ENCODE results near the gene NUDC. TPM values are rescaled to one million over a fixed set of nuclear protein-coding genes. Genes with fewer than 3 reads are reported as not detected.

NUDC gene
- total and polyA plus RNA-seq, 2 of the 13 experiments (the other 11 are each of a cell fraction or from before 2014, with no cell fraction given) = 34.7 to 104 TPM

DNA sequence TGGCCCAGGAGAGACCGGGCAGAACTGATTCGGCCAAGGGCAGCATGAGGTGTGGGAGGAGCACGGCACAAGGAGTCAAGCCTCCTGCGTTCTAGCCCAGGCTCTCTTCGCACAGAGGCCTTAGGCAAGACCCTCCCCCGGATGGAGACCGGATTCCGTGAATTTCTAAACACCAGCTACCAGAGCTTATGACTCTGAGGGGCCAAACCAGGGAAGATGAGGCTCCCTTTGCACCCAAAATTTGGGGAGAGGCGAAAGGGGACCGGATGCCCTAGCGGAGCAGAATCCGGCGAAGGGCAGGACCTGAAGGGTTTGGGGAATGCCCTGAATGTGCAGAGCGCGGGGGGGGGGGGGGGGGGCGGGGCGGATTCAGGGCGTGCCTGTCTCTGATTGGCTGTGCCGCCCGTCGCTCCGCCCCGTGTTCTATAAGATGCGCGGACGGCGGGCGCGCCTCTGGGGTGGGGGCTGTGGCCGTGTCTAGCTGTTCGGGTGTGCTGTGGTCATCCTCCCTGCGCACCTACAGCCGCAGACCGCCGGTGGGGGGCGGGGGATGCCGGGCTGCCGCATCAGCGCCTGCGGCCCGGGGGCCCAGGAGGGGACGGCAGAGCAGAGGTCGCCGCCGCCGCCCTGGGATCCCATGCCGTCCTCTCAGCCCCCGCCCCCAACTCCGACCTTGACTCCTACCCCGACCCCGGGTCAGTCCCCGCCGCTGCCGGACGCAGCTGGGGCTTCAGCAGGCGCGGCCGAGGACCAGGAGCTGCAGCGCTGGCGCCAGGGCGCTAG is 71.9 kb downstream of the NUDC start, which contains the start of gene TRNP1 (continued):
- TF ChIP-seq ZNF510 (CRISPR knock-in tag; IDR thresholded peaks at IDR 0.05; ENCODE audit: low read depth) (no peak), HNRNPLL (IDR thresholded peaks at IDR 0.05; ENCODE audit: low read depth, low read length, poor library complexity, severe bottlenecking) (peak; percentile 20), YEATS4 (CRISPR knock-in tag; IDR thresholded peaks at IDR 0.05; ENCODE audit: borderline replicate concordance) (peak; percentile 78), POLR2G (IDR thresholded peaks at IDR 0.05; ENCODE audit: low read depth, low read length) (peak; percentile 99), GPN1 (CRISPR knock-in tag; IDR thresholded peaks at IDR 0.05; ENCODE audit: borderline replicate concordance) (no peak), GLI4 (CRISPR knock-in tag; IDR thresholded peaks at IDR 0.05; ENCODE audit: borderline replicate concordance) (no peak), ZSCAN25 (CRISPR knock-in tag; IDR thresholded peaks at IDR 0.05) (peak; percentile 58; the same call in 1 of the 2 replicates), ZFX (CRISPR knock-in tag; IDR thresholded peaks at IDR 0.05; ENCODE audit: low read depth) (peak; percentile 56), EHMT2 (IDR thresholded peaks at IDR 0.05; ENCODE audit: borderline replicate concordance, low read depth, low read length) (no peak), SP5 (CRISPR knock-in tag; IDR thresholded peaks at IDR 0.05; ENCODE audit: borderline replicate concordance, low read depth) (peak; percentile 77), U2AF2 (IDR thresholded peaks at IDR 0.05; ENCODE audit: low read depth, low read length) (no peak), CEBPG (CRISPR knock-in tag; IDR thresholded peaks at IDR 0.05) (peak; percentile 39; the same call in 1 of the 2 replicates), MBD4 (IDR thresholded peaks at IDR 0.05; ENCODE audit: borderline replicate concordance, low read length) (no peak), ZNF230 (CRISPR knock-in tag; IDR thresholded peaks at IDR 0.05) (no peak), ZNF296 (CRISPR knock-in tag; conservative IDR thresholded peaks at IDR 0.05) (peak; percentile 73; the same call in 1 of the 2 replicates), ZFP41 (CRISPR knock-in tag; IDR thresholded peaks at IDR 0.05; ENCODE audit: borderline replicate concordance) (no peak), RAD21 (CRISPR knock-in tag; IDR thresholded peaks at IDR 0.05) (peak; percentile 68), GATAD1 (CRISPR knock-in tag; IDR thresholded peaks at IDR 0.05) (peak; percentile 65)
- TF ChIP-seq, protein P1, sequence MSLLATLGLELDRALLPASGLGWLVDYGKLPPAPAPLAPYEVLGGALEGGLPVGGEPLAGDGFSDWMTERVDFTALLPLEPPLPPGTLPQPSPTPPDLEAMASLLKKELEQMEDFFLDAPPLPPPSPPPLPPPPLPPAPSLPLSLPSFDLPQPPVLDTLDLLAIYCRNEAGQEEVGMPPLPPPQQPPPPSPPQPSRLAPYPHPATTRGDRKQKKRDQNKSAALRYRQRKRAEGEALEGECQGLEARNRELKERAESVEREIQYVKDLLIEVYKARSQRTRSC (CRISPR knock-in tag; IDR thresholded peaks at IDR 0.05; ENCODE audit: low read depth) = no peak
- TF ChIP-seq, protein P2, sequence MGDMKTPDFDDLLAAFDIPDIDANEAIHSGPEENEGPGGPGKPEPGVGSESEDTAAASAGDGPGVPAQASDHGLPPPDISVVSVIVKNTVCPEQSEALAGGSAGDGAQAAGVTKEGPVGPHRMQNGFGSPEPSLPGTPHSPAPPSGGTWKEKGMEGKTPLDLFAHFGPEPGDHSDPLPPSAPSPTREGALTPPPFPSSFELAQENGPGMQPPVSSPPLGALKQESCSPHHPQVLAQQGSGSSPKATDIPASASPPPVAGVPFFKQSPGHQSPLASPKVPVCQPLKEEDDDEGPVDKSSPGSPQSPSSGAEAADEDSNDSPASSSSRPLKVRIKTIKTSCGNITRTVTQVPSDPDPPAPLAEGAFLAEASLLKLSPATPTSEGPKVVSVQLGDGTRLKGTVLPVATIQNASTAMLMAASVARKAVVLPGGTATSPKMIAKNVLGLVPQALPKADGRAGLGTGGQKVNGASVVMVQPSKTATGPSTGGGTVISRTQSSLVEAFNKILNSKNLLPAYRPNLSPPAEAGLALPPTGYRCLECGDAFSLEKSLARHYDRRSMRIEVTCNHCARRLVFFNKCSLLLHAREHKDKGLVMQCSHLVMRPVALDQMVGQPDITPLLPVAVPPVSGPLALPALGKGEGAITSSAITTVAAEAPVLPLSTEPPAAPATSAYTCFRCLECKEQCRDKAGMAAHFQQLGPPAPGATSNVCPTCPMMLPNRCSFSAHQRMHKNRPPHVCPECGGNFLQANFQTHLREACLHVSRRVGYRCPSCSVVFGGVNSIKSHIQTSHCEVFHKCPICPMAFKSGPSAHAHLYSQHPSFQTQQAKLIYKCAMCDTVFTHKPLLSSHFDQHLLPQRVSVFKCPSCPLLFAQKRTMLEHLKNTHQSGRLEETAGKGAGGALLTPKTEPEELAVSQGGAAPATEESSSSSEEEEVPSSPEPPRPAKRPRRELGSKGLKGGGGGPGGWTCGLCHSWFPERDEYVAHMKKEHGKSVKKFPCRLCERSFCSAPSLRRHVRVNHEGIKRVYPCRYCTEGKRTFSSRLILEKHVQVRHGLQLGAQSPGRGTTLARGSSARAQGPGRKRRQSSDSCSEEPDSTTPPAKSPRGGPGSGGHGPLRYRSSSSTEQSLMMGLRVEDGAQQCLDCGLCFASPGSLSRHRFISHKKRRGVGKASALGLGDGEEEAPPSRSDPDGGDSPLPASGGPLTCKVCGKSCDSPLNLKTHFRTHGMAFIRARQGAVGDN (CRISPR knock-in tag; IDR thresholded peaks at IDR 0.05) = peak; percentile 82
- TF ChIP-seq, protein P3, sequence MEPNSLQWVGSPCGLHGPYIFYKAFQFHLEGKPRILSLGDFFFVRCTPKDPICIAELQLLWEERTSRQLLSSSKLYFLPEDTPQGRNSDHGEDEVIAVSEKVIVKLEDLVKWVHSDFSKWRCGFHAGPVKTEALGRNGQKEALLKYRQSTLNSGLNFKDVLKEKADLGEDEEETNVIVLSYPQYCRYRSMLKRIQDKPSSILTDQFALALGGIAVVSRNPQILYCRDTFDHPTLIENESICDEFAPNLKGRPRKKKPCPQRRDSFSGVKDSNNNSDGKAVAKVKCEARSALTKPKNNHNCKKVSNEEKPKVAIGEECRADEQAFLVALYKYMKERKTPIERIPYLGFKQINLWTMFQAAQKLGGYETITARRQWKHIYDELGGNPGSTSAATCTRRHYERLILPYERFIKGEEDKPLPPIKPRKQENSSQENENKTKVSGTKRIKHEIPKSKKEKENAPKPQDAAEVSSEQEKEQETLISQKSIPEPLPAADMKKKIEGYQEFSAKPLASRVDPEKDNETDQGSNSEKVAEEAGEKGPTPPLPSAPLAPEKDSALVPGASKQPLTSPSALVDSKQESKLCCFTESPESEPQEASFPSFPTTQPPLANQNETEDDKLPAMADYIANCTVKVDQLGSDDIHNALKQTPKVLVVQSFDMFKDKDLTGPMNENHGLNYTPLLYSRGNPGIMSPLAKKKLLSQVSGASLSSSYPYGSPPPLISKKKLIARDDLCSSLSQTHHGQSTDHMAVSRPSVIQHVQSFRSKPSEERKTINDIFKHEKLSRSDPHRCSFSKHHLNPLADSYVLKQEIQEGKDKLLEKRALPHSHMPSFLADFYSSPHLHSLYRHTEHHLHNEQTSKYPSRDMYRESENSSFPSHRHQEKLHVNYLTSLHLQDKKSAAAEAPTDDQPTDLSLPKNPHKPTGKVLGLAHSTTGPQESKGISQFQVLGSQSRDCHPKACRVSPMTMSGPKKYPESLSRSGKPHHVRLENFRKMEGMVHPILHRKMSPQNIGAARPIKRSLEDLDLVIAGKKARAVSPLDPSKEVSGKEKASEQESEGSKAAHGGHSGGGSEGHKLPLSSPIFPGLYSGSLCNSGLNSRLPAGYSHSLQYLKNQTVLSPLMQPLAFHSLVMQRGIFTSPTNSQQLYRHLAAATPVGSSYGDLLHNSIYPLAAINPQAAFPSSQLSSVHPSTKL (CRISPR knock-in tag; IDR thresholded peaks at IDR 0.05) = peak; percentile 84

Data from HepG2 (cell line).